WERI-Rb-1 (cell line): ENCODE results near the gene PIK3R1.

Source experiments
- DNase-seq: peaks from one replicate; pipeline ENCODE4 v3.0.0-alpha.2; 2020
- H3K27ac ChIP-seq: fragments of 250-450 bp; sonication (Bioruptor Pico); 2 replicates; pipeline ENCODE4 v1.5.1; 2020; ENCODE audit warnings: mild to moderate bottlenecking, moderate library complexity
- H3K27me3 ChIP-seq: fragments of 250-450 bp; sonication (Bioruptor Pico); 2 replicates; pipeline ENCODE4 v1.5.1; 2021; ENCODE audit warnings: mild to moderate bottlenecking, low read depth, moderate library complexity; ENCODE audit not compliant: insufficient read depth, severe bottlenecking
- H3K36me3 ChIP-seq: fragments of 250-450 bp; sonication (Bioruptor Pico); 2 replicates; pipeline ENCODE4 v1.5.1; 2020; ENCODE audit warnings: mild to moderate bottlenecking, moderate library complexity
- H3K4me3 ChIP-seq: 2 replicates; pipeline ENCODE4 v1.5.1; 2011; ENCODE audit warnings: low read depth, mild to moderate bottlenecking, control low read depth, low read length
- H3K9me3 ChIP-seq: fragments of 250-450 bp; sonication (Bioruptor Pico); 2 replicates; pipeline ENCODE4 v1.5.1; 2021; ENCODE audit warnings: mild to moderate bottlenecking, moderate library complexity; ENCODE audit not compliant: severe bottlenecking
- TF ChIP-seq, protein P1 (sequence below): IDR thresholded peaks from 2 replicates; pipeline ENCODE4 v1.5.1; 2011; ENCODE audit warnings: low read depth, mild to moderate bottlenecking, control low read depth, inconsistent platforms, low read length

Gene PIK3R1

DNA sequence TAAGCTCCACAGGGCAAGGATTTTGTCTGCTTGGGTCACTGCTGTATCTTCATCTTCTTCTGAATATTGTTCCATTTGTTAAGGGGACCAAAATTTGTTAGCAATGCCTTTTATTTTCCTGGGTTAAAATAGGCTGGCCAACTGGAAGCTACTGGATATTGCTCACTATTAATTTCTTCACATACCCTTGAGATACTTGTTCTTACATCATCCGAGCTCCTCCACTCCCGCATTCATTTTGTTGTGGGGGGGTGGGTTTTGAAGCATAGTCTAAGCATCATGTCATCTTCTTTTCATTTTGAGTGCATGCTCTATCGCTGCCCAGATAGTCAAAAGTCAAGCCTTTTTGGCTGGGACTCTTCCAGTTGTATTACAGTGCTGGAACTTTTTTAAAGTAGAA lies 42.5 kb upstream of the PIK3R1 start:
- Histone ChIP-seq H3K36me3 (no peaks in the 10 kb centered on the region), H3K27me3 (no peaks in the 10 kb centered on the region), H3K9me3 (peaks cover 2% of the 10 kb centered on the region), H3K27ac (no peak overlapping the region), H3K4me3 (no peak overlapping the region)
- DNase-seq = no peak
- TF ChIP-seq, protein P1, sequence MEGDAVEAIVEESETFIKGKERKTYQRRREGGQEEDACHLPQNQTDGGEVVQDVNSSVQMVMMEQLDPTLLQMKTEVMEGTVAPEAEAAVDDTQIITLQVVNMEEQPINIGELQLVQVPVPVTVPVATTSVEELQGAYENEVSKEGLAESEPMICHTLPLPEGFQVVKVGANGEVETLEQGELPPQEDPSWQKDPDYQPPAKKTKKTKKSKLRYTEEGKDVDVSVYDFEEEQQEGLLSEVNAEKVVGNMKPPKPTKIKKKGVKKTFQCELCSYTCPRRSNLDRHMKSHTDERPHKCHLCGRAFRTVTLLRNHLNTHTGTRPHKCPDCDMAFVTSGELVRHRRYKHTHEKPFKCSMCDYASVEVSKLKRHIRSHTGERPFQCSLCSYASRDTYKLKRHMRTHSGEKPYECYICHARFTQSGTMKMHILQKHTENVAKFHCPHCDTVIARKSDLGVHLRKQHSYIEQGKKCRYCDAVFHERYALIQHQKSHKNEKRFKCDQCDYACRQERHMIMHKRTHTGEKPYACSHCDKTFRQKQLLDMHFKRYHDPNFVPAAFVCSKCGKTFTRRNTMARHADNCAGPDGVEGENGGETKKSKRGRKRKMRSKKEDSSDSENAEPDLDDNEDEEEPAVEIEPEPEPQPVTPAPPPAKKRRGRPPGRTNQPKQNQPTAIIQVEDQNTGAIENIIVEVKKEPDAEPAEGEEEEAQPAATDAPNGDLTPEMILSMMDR = no peak

DNA sequence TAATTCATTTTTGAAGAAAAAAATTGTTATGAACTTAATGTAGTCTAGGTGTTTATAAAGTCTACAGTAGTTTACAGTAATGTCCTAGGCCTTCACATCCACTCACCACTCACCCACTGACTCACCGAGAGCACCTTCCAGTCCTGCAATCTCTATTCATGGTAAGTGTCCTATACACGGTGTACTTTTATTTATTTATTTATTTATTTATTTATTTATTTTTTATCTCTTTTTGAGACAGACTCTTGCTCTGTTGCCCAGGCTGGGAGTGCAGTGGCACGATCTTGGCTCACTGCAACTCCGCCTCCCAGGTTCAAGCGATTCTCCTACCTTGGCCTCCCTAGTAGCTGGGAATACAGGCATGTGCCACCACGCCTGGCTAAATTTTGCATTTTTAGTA lies 39.3 kb upstream of the PIK3R1 start:
- TF ChIP-seq, protein P1 = no peak
- DNase-seq = no peak
- Histone ChIP-seq H3K27ac (no peak overlapping the region), H3K36me3 (no peaks in the 10 kb centered on the region), H3K9me3 (peaks cover 2% of the 10 kb centered on the region), H3K27me3 (no peaks in the 10 kb centered on the region), H3K4me3 (no peak overlapping the region)

DNA sequence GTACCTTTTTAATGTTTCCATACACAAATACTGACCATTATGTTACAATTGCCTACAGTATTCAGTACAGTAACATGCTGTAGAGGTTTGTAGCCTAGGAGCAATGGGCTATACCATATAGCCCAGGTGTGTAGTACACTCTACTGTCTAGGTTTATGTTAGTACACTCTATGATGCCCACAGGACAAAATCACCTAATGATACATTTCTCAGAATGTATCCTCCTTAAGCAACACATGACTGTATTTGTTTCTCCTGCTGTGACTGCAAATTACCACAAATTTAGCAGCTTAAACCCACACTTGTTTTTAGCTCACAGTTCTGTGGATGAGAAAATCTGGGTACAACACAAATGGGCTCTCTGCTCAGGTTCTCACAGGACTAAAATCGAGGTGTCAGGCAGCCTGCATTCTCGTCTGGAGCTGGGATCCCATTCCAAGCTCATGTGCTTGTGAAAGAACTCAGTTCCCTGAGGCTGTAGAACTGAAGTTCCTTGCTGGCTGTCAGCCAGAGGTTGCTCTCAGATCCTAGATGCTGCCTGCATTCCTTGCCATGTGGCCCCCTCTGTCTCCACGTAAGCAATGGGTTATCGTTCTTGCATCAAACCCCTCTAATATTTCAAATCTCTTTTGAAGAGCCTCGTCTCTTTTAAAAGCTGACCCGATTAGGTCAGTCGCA lies 38.6 kb upstream of the PIK3R1 start:
- no peaks in the 10 kb centered on the region for H3K36me3 ChIP-seq
- DNase-seq = no peak
- no peak overlapping the region for H3K4me3 ChIP-seq
- TF ChIP-seq, protein P1 = no peak
- no peak overlapping the region for H3K27ac ChIP-seq
- peaks cover 2% of the 10 kb centered on the region for H3K9me3 ChIP-seq
- no peaks in the 10 kb centered on the region for H3K27me3 ChIP-seq

DNA sequence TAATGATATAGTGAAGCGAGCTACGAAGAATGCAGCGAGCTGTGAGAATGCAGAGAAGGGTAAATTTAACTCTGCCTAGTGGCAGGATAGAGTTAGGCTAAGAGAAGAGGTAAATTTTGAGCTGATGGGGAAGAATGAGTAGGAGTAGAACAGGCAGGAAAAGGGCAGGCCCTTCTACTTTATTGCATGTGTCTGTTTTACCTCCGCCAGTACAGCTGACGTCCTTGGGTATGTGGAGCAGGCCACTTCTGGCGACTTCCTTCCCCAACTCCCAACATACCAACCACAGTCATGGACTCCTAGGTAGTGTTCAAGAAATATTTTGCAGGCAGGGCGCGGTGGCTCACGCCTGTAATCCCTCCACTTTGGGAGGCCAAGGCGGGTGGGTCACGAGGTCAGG lies 37.9 kb upstream of the PIK3R1 start:
- Histone ChIP-seq H3K4me3 (no peak overlapping the region), H3K36me3 (no peaks in the 10 kb centered on the region), H3K27me3 (no peaks in the 10 kb centered on the region), H3K9me3 (peaks cover 2% of the 10 kb centered on the region), H3K27ac (no peak overlapping the region)
- TF ChIP-seq, protein P1 = no peak
- no peak for DNase-seq

DNA sequence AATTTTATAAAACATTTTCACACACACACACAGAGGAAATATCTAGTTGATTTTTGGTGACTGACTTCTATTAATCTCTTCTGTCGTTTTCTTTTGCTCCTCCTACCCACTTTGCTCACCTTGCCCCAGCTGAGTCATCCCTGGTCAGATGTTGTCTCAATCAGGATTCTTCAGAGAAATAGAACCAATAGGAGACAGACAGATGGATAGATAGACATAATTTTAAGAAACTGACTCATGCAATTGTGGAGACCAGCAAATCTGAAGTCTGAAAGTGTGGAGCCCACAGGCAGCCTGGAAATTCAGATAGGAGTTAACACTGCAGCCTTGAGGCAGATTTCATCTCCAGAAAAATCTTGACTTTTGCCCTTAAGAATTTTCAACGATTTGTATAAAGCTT lies 37.0 kb upstream of the PIK3R1 start:
- no peaks in the 10 kb centered on the region for H3K36me3 ChIP-seq
- no peak for DNase-seq
- H3K9me3 ChIP-seq = peaks cover 2% of the 10 kb centered on the region
- TF ChIP-seq, protein P1 = no peak
- H3K27me3 ChIP-seq = no peaks in the 10 kb centered on the region
- H3K27ac ChIP-seq = no peak overlapping the region
- no peak overlapping the region for H3K4me3 ChIP-seq
